ENCODE measurements around the gene SLC2A9. TPM values are rescaled to one million over a fixed set of nuclear protein-coding genes. Genes with fewer than 3 reads are reported as not detected.

SLC2A9 gene
- total and polyA plus RNA-seq, 2 of the 4 experiments (the other 2 are of a cell fraction) = 0.72 to 2.1 TPM

- Histone ChIP-seq H2AK9ac (replicated peaks; ENCODE audit: low read depth, low read length, poor library complexity) (no peak overlapping the region), H3K27me3 (ENCODE audit: control insufficient read depth, insufficient read depth, low read length) (no peaks in the 10 kb centered on the region), H2BK5ac (ENCODE audit: low read depth, low read length, poor library complexity, severe bottlenecking) (no peak overlapping the region), H3K36me3 (ENCODE audit: control insufficient read depth, insufficient read depth, low read length) (no peaks in the 10 kb centered on the region), H4K20me1 (ENCODE audit: insufficient read depth, low read length) (no peaks in the 10 kb centered on the region), H3K4me2 (ENCODE audit: low read depth, low read length) (no peak overlapping the region), H3K56ac (ENCODE audit: extremely low read depth, insufficient read depth, low read length) (no peak overlapping the region), H2BK15ac (ENCODE audit: low read depth, low read length) (no peak overlapping the region), H3K4me3 (ENCODE audit: insufficient read depth, low read depth, low read length) (no peak overlapping the region), H3K4ac (ENCODE audit: low read depth, low read length) (no peak overlapping the region), H4K91ac (ENCODE audit: insufficient read depth, low read depth, low read length) (no peak overlapping the region), H3K27ac (ENCODE audit: insufficient read depth, low read length) (no peak overlapping the region), H3K23ac (ENCODE audit: low read depth, low read length) (no peak overlapping the region), H3K9me3 (ENCODE audit: control insufficient read depth, insufficient read depth, low read length) (no peaks in the 10 kb centered on the region), H3K14ac (replicated peaks; ENCODE audit: low read depth, low read length) (no peak overlapping the region), H3K9me1 (ENCODE audit: insufficient read depth, low read length) (peaks cover 3% of the 10 kb centered on the region; the same call in 1 of the 2 replicates), H3K9ac (ENCODE audit: low read depth, low read length) (no peak overlapping the region; the same call in 1 of the 2 replicates), H3K79me1 (ENCODE audit: low read depth in 1 of 2, low read length in 2 of 2) (no peaks in the 10 kb centered on the region), H4K8ac (ENCODE audit: low read depth in 2 of 2, low read length in 2 of 2) (no peak overlapping the region), H2AK5ac (ENCODE audit: low read depth, low read length) (peak overlapping the region; percentile 63; the same call in 1 of the 2 replicates), H2BK120ac (ENCODE audit: low read depth, low read length) (no peak overlapping the region; the same call in 1 of the 2 replicates), H2BK20ac (ENCODE audit: low read depth, low read length) (no peak overlapping the region; the same call in 1 of the 2 replicates), H2AFZ (replicated peaks; ENCODE audit: low read length, poor library complexity) (no peak overlapping the region), H3K4me1 (ENCODE audit: control insufficient read depth, insufficient read depth, low read length) (peaks cover 22% of the 10 kb centered on the region; the same call in 1 of the 2 replicates), H4K5ac (ENCODE audit: low read depth, low read length) (no peak overlapping the region; the same call in 1 of the 2 replicates), H3K18ac (ENCODE audit: low read depth, low read length) (peak overlapping the region; percentile 40; the same call in 1 of the 2 replicates)
- dilution Hi-C loops (cut with HindIII; ENCODE audit: low sequenced_read_pairs, unreplicated experiment) = no loop called here
- CTCF ChIA-PET = interaction anchor here (1.8 kb wide), 1 partner anchor 13 kb away, joined by 6 read pairs; no protein-coding TSS in a partner anchor
- WGBS, 2 experiments (ENCODE audit: extremely low coverage in 2 of 2, insufficient read length in 1 of 2) = 87% methylated on average over 5 of the region's 12 CpGs; no CpG with 5 or more reads in 1 of the 2 experiments
- TF ChIP-seq POLR2A (IDR thresholded peaks at IDR 0.05; ENCODE audit: low read depth, low read length) (no peak), SMC3 (IDR thresholded peaks at IDR 0.05; ENCODE audit: low read depth, low read length) (no peak), BHLHE40 (IDR thresholded peaks at IDR 0.05; ENCODE audit: low read depth, low read length) (no peak), RAD21 (IDR thresholded peaks at IDR 0.05; ENCODE audit: low read length) (no peak), CTCF (conservative IDR thresholded peaks at IDR 0.05; ENCODE audit: low read depth, low read length) (no peak), RCOR1 (IDR thresholded peaks at IDR 0.05; ENCODE audit: insufficient replicate concordance, low read length) (no peak), CHD1 (IDR thresholded peaks at IDR 0.05; ENCODE audit: low read depth, low read length) (no peak)
- POLR2A ChIA-PET (ENCODE audit: unreplicated experiment) = no interaction called here
- no peak for DNase-seq
- intact Hi-C loops (cut with micrococcal nuclease) = no loop called here
- no TSS peak for BruUV-seq (replicated peaks)
- in situ Hi-C loops (cut with MboI; ENCODE audit: low sequenced_read_pairs) = no loop called here
- no peak for ATAC-seq (ENCODE audit: low read depth)
Measured at GRCh38 chr4:10006601-10007435, 14.5 kb downstream of the SLC2A9 start.
